Urinary bladder (tissue), 4 donors: ENCODE data around the gene STARD10. TPM values are rescaled to one million over a fixed set of nuclear protein-coding genes. Genes with fewer than 3 reads are reported as not detected.

Source experiments
- DNase-seq: peaks from one replicate; pipeline ENCODE4 v3.0.0-alpha.2; 2015; ENCODE audit errors: extremely low spot score
- H3K27ac ChIP-seq: one replicate; pipeline ENCODE4 v1.5.1; 2013; ENCODE audit warnings: low read depth, mild to moderate bottlenecking, moderate library complexity
- H3K36me3 ChIP-seq: one replicate; pipeline ENCODE4 v1.6.1; 2013; ENCODE audit warnings: mild to moderate bottlenecking, moderate library complexity; ENCODE audit not compliant: insufficient read depth
- H3K4me1 ChIP-seq: one replicate; pipeline ENCODE4 v1.6.1; 2013; ENCODE audit warnings: mild to moderate bottlenecking, moderate library complexity; ENCODE audit not compliant: insufficient read depth
- H3K4me3 ChIP-seq: one replicate; pipeline ENCODE4 v1.5.1; 2013; ENCODE audit warnings: low read depth, low read length
- WGBS: extraction: QIAGEN DNeasy Blood & Tissue Kit; methylation state at CpG from one replicate; pipeline ENCODE4 v1.1.7; 2013; 5-methylcytosine and 5-hydroxymethylcytosine counted together
- polyA plus RNA-seq: library from polyadenylated mRNA; stranded (reverse); fragments of 200-250 nt; gene quantifications from one replicate; pipeline ENCODE4 v1.2.3, GENCODE V29; 2013
- total RNA-seq: library from RNA; depleted of rRNA; stranded (reverse); fragments of >200 nt; gene quantifications from one replicate; pipeline ENCODE4 v1.2.3, GENCODE V29; 2014
- donor health status: healthy with polysubstance abuse.
- donor health status: healthy.

The STARD10 gene
- total RNA-seq (16.3 TPM), polyA plus RNA-seq (33.5 TPM)

GRCh38 chr11:72793425-72794367 is at the start of gene STARD10:
Gene STARD10 (minus strand): TSS chr11:72794047. CDS start chr11:72781181, 12,866 bp downstream.
- peak; percentile 96 for DNase-seq
- Histone ChIP-seq H3K36me3 (no peaks in the 10 kb centered on the region), H3K4me3 (peak within 1 kb of the TSS; percentile 42), H3K4me1 (no peaks in the 10 kb centered on the region), H3K27ac (peak within 1 kb of the TSS; percentile 77)
- WGBS = 2% methylated on average over 55 of the region's 55 CpGs

GRCh38 chr11:72842653-72843330 is 48.9 kb upstream of the STARD10 start:
- Histone ChIP-seq H3K27ac (no peak overlapping the region), H3K36me3 (no peaks in the 10 kb centered on the region), H3K4me1 (no peaks in the 10 kb centered on the region), H3K4me3 (no peak overlapping the region)
- 82% methylated on average over 14 of the region's 14 CpGs for WGBS
- no peak for DNase-seq

- no peak overlapping the region for H3K27ac ChIP-seq
- no peaks in the 10 kb centered on the region for H3K36me3 ChIP-seq
- no peak overlapping the region for H3K4me3 ChIP-seq
- 76% methylated on average over 5 of the region's 5 CpGs for WGBS
- DNase-seq = no peak
- no peaks in the 10 kb centered on the region for H3K4me1 ChIP-seq
Measured at GRCh38 chr11:72842126-72842525, 48.3 kb upstream of the STARD10 start.

GRCh38 chr11:72841397-72841796 is 47.5 kb upstream of the STARD10 start:
- H3K4me1 ChIP-seq = no peaks in the 10 kb centered on the region
- DNase-seq = no peak
- no peak overlapping the region for H3K27ac ChIP-seq
- no peak overlapping the region for H3K4me3 ChIP-seq
- H3K36me3 ChIP-seq = no peaks in the 10 kb centered on the region
- 93% methylated on average over 7 of the region's 7 CpGs for WGBS

- Histone ChIP-seq H3K36me3 (no peaks in the 10 kb centered on the region), H3K27ac (no peak overlapping the region), H3K4me1 (no peaks in the 10 kb centered on the region), H3K4me3 (no peak overlapping the region)
- DNase-seq = no peak
- 89% methylated on average over 4 of the region's 4 CpGs for WGBS
Measured at GRCh38 chr11:72840780-72841179, 46.9 kb upstream of the STARD10 start.

GRCh38 chr11:72838691-72839305 is 45.0 kb upstream of the STARD10 start:
- Histone ChIP-seq H3K4me3 (no peak overlapping the region), H3K36me3 (no peaks in the 10 kb centered on the region), H3K27ac (no peak overlapping the region), H3K4me1 (no peaks in the 10 kb centered on the region)
- 84% methylated on average over 4 of the region's 4 CpGs for whole genome bisulfite sequencing
- no peak for DNase-seq

- H3K27ac ChIP-seq = no peak overlapping the region
- DNase-seq = no peak
- H3K4me3 ChIP-seq = no peak overlapping the region
- no peaks in the 10 kb centered on the region for H3K36me3 ChIP-seq
- 49% methylated on average over 4 of the region's 4 CpGs for WGBS
- no peaks in the 10 kb centered on the region for H3K4me1 ChIP-seq
Measured at GRCh38 chr11:72836111-72836510, 42.3 kb upstream of the STARD10 start.

GRCh38 chr11:72834905-72835304 is 41.1 kb upstream of the STARD10 start:
- 85% methylated on average over 5 of the region's 5 CpGs for WGBS

GRCh38 chr11:72833811-72834493 is 40.1 kb upstream of the STARD10 start:
- no peak overlapping the region for H3K27ac ChIP-seq
- no peak for DNase-seq
- no peaks in the 10 kb centered on the region for H3K36me3 ChIP-seq
- H3K4me1 ChIP-seq = no peaks in the 10 kb centered on the region
- WGBS = 41% methylated on average over 8 of the region's 8 CpGs
- no peak overlapping the region for H3K4me3 ChIP-seq

More at GRCh38 chr11:72834905-72835304, 41.1 kb upstream of the STARD10 start:
- no peak overlapping the region for H3K27ac ChIP-seq
- no peaks in the 10 kb centered on the region for H3K36me3 ChIP-seq
- no peaks in the 10 kb centered on the region for H3K4me1 ChIP-seq
- DNase-seq = no peak
- H3K4me3 ChIP-seq = no peak overlapping the region

- no peak for DNase-seq
- Histone ChIP-seq H3K4me1 (no peaks in the 10 kb centered on the region), H3K27ac (no peak overlapping the region), H3K36me3 (no peaks in the 10 kb centered on the region), H3K4me3 (no peak overlapping the region)
- 97% methylated on average over 5 of the region's 5 CpGs for WGBS
Measured at GRCh38 chr11:72833083-72833733, 39.4 kb upstream of the STARD10 start.

- Histone ChIP-seq H3K4me3 (no peak overlapping the region), H3K36me3 (no peaks in the 10 kb centered on the region), H3K4me1 (no peaks in the 10 kb centered on the region), H3K27ac (no peak overlapping the region)
- no peak for DNase-seq
- WGBS = 69% methylated on average over 9 of the region's 9 CpGs
Measured at GRCh38 chr11:72832301-72833082, 38.6 kb upstream of the STARD10 start.

- H3K4me1 ChIP-seq = no peaks in the 10 kb centered on the region
- WGBS = 34% methylated on average over 13 of the region's 13 CpGs
- H3K36me3 ChIP-seq = no peaks in the 10 kb centered on the region
- peak; percentile 43 for DNase-seq
- no peak overlapping the region for H3K27ac ChIP-seq
- no peak overlapping the region for H3K4me3 ChIP-seq
Measured at GRCh38 chr11:72831521-72832300, 37.9 kb upstream of the STARD10 start.
